Spleen (tissue), 11 donors: ENCODE measurements around the gene TBC1D16. TPM values are rescaled to one million over a fixed set of nuclear protein-coding genes. Genes with fewer than 3 reads are reported as not detected.

Experiments
- DNase-seq: peaks from one replicate; pipeline ENCODE4 v3.0.0-alpha.2; 2020
- H3K27ac ChIP-seq, 8 donors: fragments of 200-600 bp; sonication (generic) in 7 of 8; 1 replicate in 4 of 8; 2 replicates in 4 of 8; pipeline versions ENCODE4 v1.5.0 to v1.8.0; 2016 to 2021; ENCODE audit warnings: inconsistent platforms in 4 of 8, mild to moderate bottlenecking in 4 of 8, moderate library complexity in 1 of 8
- H3K27me3 ChIP-seq, 7 donors: fragments of 200-600 bp; sonication (generic) in 6 of 7; replicated peaks in 1 of 7; 1 replicate in 4 of 7; 2 replicates in 3 of 7; pipeline versions ENCODE4 v1.5.0 to v1.8.0; 2016 to 2021; ENCODE audit warnings: inconsistent platforms in 3 of 7, mild to moderate bottlenecking in 1 of 7
- H3K36me3 ChIP-seq, 6 donors: fragments of 200-600 bp; sonication (generic) in 5 of 6; 1 replicate in 4 of 6; 2 replicates in 2 of 6; pipeline versions ENCODE4 v1.5.0 to v1.8.0; 2016 to 2021; ENCODE audit warnings: inconsistent platforms in 2 of 6
- H3K4me1 ChIP-seq, 6 donors: fragments of 200-600 bp; sonication (generic) in 5 of 6; 1 replicate in 3 of 6; 2 replicates in 3 of 6; pipeline versions ENCODE4 v1.5.0 to v1.8.0; 2016 to 2021; ENCODE audit warnings: inconsistent platforms in 3 of 6
- H3K4me3 ChIP-seq, 8 donors: fragments of 200-600 bp; sonication (generic) in 7 of 8; 1 replicate in 4 of 8; 2 replicates in 4 of 8; pipeline versions ENCODE4 v1.5.0 to v1.8.0; 2016 to 2021; ENCODE audit warnings: inconsistent platforms in 4 of 8, mild to moderate bottlenecking in 4 of 8, moderate library complexity in 2 of 8
- H3K9me3 ChIP-seq, 8 donors: fragments of 200-600 bp; sonication (generic) in 7 of 8; 1 replicate in 4 of 8; 2 replicates in 4 of 8; pipeline versions ENCODE4 v1.5.0 to v1.8.0; 2016 to 2021; ENCODE audit warnings: inconsistent platforms in 4 of 8
- POLR2A ChIP-seq, 3 donors: fragments of 450-650 bp; IDR thresholded peaks; one replicate each; pipeline ENCODE4 v1.5.1; 2017; ENCODE audit warnings: antibody characterized with exemption in 3 of 3, mild to moderate bottlenecking in 1 of 3
- POLR2AphosphoS5 ChIP-seq, 3 donors: sonication (generic); formaldehyde crosslinking; IDR thresholded peaks; one replicate each; pipeline ENCODE4 v1.5.1; 2017; ENCODE audit warnings: antibody characterized with exemption in 3 of 3
- WGBS, 5 donors: extraction: QIAGEN DNeasy Blood & Tissue Kit in 3 of 5; methylation state at CpG; one replicate each; pipeline versions ENCODE4 v1.1.5 to v1.1.7; 2013 to 2018; 5-methylcytosine and 5-hydroxymethylcytosine counted together
- intact Hi-C: fragments of 100-400 bp; cut with DNase I; formaldehyde crosslinking; loops from one replicate; pipeline ENCODE4 v1.15.0; 2023; ENCODE audit warnings: low total_unique reads
- polyA plus RNA-seq, 3 donors: library from polyadenylated mRNA; stranded (reverse); fragments of 200-250 nt; gene quantifications; one replicate each; pipeline ENCODE4 v1.2.1, GENCODE V29; 2013
- total RNA-seq, 7 donors: library from RNA; depleted of rRNA in 3 of 7; stranded (reverse); fragments of >200 nt in 3 of 7; fragmentation: NEBNext Ultra II Directional in 4 of 7; extraction: Animal tissue kit (Norgen Biotek cat#: 25700) in 4 of 7; gene quantifications; one replicate each; pipeline versions ENCODE4 v1.1.0 to v1.2.1, GENCODE V29; 2016 to 2021
- TF ChIP-seq, protein P1 (sequence below), 11 experiments: fragments of 200-600 bp in 7 of 11; fragments of 450-650 bp in 4 of 11; sonication (generic) in 4 of 11; IDR thresholded peaks in 8 of 11; conservative IDR thresholded peaks in 3 of 11; 1 replicate in 7 of 11; 2 replicates in 4 of 11; pipeline versions ENCODE4 v1.4.0 to v1.8.0; 2016 to 2021; ENCODE audit warnings: antibody characterized with exemption in 11 of 11, inconsistent platforms in 4 of 11, mild to moderate bottlenecking in 1 of 11
- donor health status: healthy with polysubstance abuse.
- donor health status: DM: no; HTN: no; CAD: no; lungs with moderate emphysema.
- donor health status: DM: no; HTN: no; CAD: no.
- donor health status: Bipolar disorder and iron deficiency.
- donor health status: healthy.
- donor health status: DM: no; HTN: no; CAD: no.
- donor health status: DM: yes; HTN: yes; CAD: no.

Gene TBC1D16
- total and polyA plus RNA-seq, 10 donors = 1.3 to 33.6 (median 15.7) TPM

- intact Hi-C loops = no loop called here
- H3K9me3 ChIP-seq = no peaks in the 10 kb centered on the region
- H3K4me1 ChIP-seq = peaks cover 0 to 6% (median 2%) of the 10 kb centered on the region in 6 donors
- WGBS, 5 donors = 72 to 82% (median 76%) methylated on average over 14 of the region's 14 CpGs
- peaks cover 0 to 52% (median 0%) of the 10 kb centered on the region in 7 donors for H3K27me3 ChIP-seq
- H3K36me3 ChIP-seq = no peaks in the 10 kb centered on the region
- H3K4me3 ChIP-seq = no peak overlapping the region
- H3K27ac ChIP-seq = peak overlapping the region in 4 of 8 donors; percentile 4 to 45 (median 28)
- TF ChIP-seq POLR2A (IDR thresholded peaks at IDR 0.05) = no peak
- TF ChIP-seq, protein P1, sequence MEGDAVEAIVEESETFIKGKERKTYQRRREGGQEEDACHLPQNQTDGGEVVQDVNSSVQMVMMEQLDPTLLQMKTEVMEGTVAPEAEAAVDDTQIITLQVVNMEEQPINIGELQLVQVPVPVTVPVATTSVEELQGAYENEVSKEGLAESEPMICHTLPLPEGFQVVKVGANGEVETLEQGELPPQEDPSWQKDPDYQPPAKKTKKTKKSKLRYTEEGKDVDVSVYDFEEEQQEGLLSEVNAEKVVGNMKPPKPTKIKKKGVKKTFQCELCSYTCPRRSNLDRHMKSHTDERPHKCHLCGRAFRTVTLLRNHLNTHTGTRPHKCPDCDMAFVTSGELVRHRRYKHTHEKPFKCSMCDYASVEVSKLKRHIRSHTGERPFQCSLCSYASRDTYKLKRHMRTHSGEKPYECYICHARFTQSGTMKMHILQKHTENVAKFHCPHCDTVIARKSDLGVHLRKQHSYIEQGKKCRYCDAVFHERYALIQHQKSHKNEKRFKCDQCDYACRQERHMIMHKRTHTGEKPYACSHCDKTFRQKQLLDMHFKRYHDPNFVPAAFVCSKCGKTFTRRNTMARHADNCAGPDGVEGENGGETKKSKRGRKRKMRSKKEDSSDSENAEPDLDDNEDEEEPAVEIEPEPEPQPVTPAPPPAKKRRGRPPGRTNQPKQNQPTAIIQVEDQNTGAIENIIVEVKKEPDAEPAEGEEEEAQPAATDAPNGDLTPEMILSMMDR (IDR thresholded peaks at IDR 0.05 in 8 of 11, conservative IDR thresholded peaks at IDR 0.05 in 3 of 11) = no peak
- no peak for TF ChIP-seq POLR2AphosphoS5 (IDR thresholded peaks at IDR 0.05)
- DNase-seq = peak; percentile 72
Observed at GRCh38 chr17:79910985-79911361, 124.7 kb downstream of the TBC1D16 start.

DNA sequence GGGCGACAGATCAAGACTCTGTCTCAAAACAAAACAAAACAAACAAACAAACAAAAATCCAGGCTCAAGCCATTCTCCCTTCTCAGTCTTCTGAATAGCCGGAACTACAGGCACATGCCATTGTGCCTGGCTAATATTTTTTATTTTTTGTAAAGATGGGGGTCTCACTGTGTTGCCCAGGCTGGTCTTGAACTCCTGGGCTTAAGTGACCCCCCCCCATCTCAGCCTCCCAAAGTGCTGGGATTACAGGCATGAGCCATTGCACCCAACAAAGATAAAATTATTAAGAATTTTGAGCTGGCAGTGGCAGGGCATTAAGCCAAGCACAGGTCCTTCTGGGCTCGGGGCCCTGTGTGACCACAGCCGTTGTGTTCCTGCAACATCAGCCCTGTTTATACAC lies 126.6 kb downstream of the TBC1D16 start:
- 50 to 68% (median 60%) methylated on average over 4 of the region's 4 CpGs for WGBS, 5 donors
- H3K4me1 ChIP-seq = peaks cover 0 to 6% (median 0%) of the 10 kb centered on the region in 6 donors

GRCh38 chr17:79907850-79908249 lies 127.8 kb downstream of the TBC1D16 start:
- TF ChIP-seq POLR2AphosphoS5 (IDR thresholded peaks at IDR 0.05) (peak in 1 of 3 donors; percentile 38), POLR2A (IDR thresholded peaks at IDR 0.05) (no peak)
- peaks cover 0 to 6% (median 0%) of the 10 kb centered on the region in 6 donors for H3K4me1 ChIP-seq
- H3K4me3 ChIP-seq = no peak overlapping the region
- DNase-seq = peak; percentile 76
- intact Hi-C loops = no loop called here
- 55 to 70% (median 64%) methylated on average over 16 of the region's 16 CpGs for WGBS, 5 donors
- peak overlapping the region in 5 of 8 donors; percentile 38 to 68 (median 62) for H3K27ac ChIP-seq
- H3K9me3 ChIP-seq = no peaks in the 10 kb centered on the region
- peaks cover 0 to 52% (median 0%) of the 10 kb centered on the region in 7 donors for H3K27me3 ChIP-seq
- H3K36me3 ChIP-seq = no peaks in the 10 kb centered on the region

More for the DNA sequence above, 126.6 kb downstream of the TBC1D16 start:
- TF ChIP-seq, protein P1 (IDR thresholded peaks at IDR 0.05 in 8 of 11, conservative IDR thresholded peaks at IDR 0.05 in 3 of 11) = no peak
- TF ChIP-seq POLR2AphosphoS5 (IDR thresholded peaks at IDR 0.05) (no peak), POLR2A (IDR thresholded peaks at IDR 0.05) (no peak)
- Histone ChIP-seq H3K27me3 (peaks cover 0 to 50% (median 0%) of the 10 kb centered on the region in 7 donors), H3K36me3 (no peaks in the 10 kb centered on the region), H3K9me3 (no peaks in the 10 kb centered on the region), H3K4me3 (no peak overlapping the region), H3K27ac (no peak overlapping the region)
- peak; percentile 6 for DNase-seq
- intact Hi-C loops = no loop called here

- peaks cover 0 to 6% (median 0%) of the 10 kb centered on the region in 6 donors for H3K4me1 ChIP-seq
- DNase-seq = peak; percentile 42
- peak overlapping the region in 3 of 8 donors; percentile 45 to 68 (median 62) for H3K27ac ChIP-seq
- 74 to 85% (median 81%) methylated on average over 11 of the region's 11 CpGs for WGBS, 5 donors
- intact Hi-C loops = no loop called here
- no peaks in the 10 kb centered on the region for H3K36me3 ChIP-seq
- TF ChIP-seq POLR2A (IDR thresholded peaks at IDR 0.05) = no peak
- TF ChIP-seq POLR2AphosphoS5 (IDR thresholded peaks at IDR 0.05) = no peak
- TF ChIP-seq, protein P1 (IDR thresholded peaks at IDR 0.05 in 8 of 11, conservative IDR thresholded peaks at IDR 0.05 in 3 of 11) = no peak
- no peaks in the 10 kb centered on the region for H3K9me3 ChIP-seq
- no peak overlapping the region for H3K4me3 ChIP-seq
- H3K27me3 ChIP-seq = peaks cover 0 to 52% (median 0%) of the 10 kb centered on the region in 7 donors
Observed at GRCh38 chr17:79907217-79907715, 128.4 kb downstream of the TBC1D16 start.
